OCI-LY3 (cell line): Measurements from ENCODE around the gene SPATA17.

ENCODE experiments used
- CTCF ChIP-seq: fragments of 200-600, 300-600 bp; sonication (generic); IDR thresholded peaks from 2 replicates; pipeline ENCODE4 v1.5.1; 2014; ENCODE audit warnings: antibody characterized with exemption, low read length, low read depth
- EZH2phosphoT487 ChIP-seq: fragments of 200-600 bp; shearing (Covaris generic); IDR thresholded peaks from 2 replicates; pipeline ENCODE4 v1.6.1; 2018; ENCODE audit warnings: antibody characterized with exemption, mixed run types, low read depth

- TF ChIP-seq CTCF (no peak), EZH2phosphoT487 (no peak)
Observed at GRCh38 chr1:217681806-217682205, 50.7 kb downstream of the SPATA17 start.
